IPS DF 6.9 (cell line): ENCODE measurements around the gene NTMT1.

Experiments used
- DNase-seq: peaks from one replicate; pipeline ENCODE4 v3.0.0-alpha.2; 2013; ENCODE audit warnings: low read depth, low spot score
- H3K27ac ChIP-seq: one replicate; pipeline ENCODE4 v1.5.1; 2013; ENCODE audit warnings: low read length, control low read depth
- H3K27me3 ChIP-seq: 2 replicates; pipeline ENCODE4 v1.6.1; 2013; ENCODE audit warnings: mild to moderate bottlenecking, low read length; ENCODE audit not compliant: control insufficient read depth, insufficient read depth
- H3K36me3 ChIP-seq: 2 replicates; pipeline ENCODE4 v1.6.1; 2013; ENCODE audit warnings: low read length; ENCODE audit not compliant: control insufficient read depth, insufficient read depth
- H3K4me1 ChIP-seq: 2 replicates; pipeline ENCODE4 v1.6.1; 2013; ENCODE audit warnings: low read length; ENCODE audit not compliant: control insufficient read depth, insufficient read depth
- H3K4me3 ChIP-seq: 2 replicates; pipeline ENCODE4 v1.5.1; 2013; ENCODE audit warnings: mild to moderate bottlenecking, low read length
- H3K9me3 ChIP-seq: 2 replicates; pipeline ENCODE4 v1.6.1; 2013; ENCODE audit warnings: low read length, inconsistent platforms; ENCODE audit not compliant: control insufficient read depth, insufficient read depth
- WGBS: extraction: QIAGEN DNeasy Blood & Tissue Kit; methylation state at CpG from one replicate; pipeline ENCODE4 v1.1.7; 2013; ENCODE audit warnings: mixed read lengths, missing lambda C conversion rate; ENCODE audit not compliant: insufficient read length, insufficient coverage; 5-methylcytosine and 5-hydroxymethylcytosine counted together

The NTMT1 gene

GRCh38 chr9:129667378-129667777 is 41.4 kb downstream of the NTMT1 start:
- no peak for DNase-seq
- Histone ChIP-seq H3K36me3 (no peaks in the 10 kb centered on the region), H3K27ac (no peak overlapping the region), H3K9me3 (no peaks in the 10 kb centered on the region), H3K27me3 (peaks cover 4% of the 10 kb centered on the region; the same call in 1 of the 2 replicates), H3K4me1 (peaks cover 2% of the 10 kb centered on the region), H3K4me3 (no peak overlapping the region)
- no CpG with 5 or more reads among the region's 11 CpGs for WGBS

- Histone ChIP-seq H3K27ac (no peak overlapping the region), H3K36me3 (no peaks in the 10 kb centered on the region), H3K4me1 (peaks cover 2% of the 10 kb centered on the region), H3K9me3 (no peaks in the 10 kb centered on the region), H3K4me3 (no peak overlapping the region), H3K27me3 (peaks cover 4% of the 10 kb centered on the region; the same call in 1 of the 2 replicates)
- WGBS = no CpG with 5 or more reads among the region's 9 CpGs
- DNase-seq = no peak
These were observed 41.9 kb downstream of the NTMT1 start for GRCh38 chr9:129667850-129668249.

- peaks cover 4% of the 10 kb centered on the region; the same call in 1 of the 2 replicates for H3K27me3 ChIP-seq
- H3K4me1 ChIP-seq = peaks cover 2% of the 10 kb centered on the region
- H3K36me3 ChIP-seq = no peaks in the 10 kb centered on the region
- DNase-seq = no peak
- H3K4me3 ChIP-seq = no peak overlapping the region
- no peak overlapping the region for H3K27ac ChIP-seq
- WGBS = no CpG with 5 or more reads among the region's 17 CpGs
- no peaks in the 10 kb centered on the region for H3K9me3 ChIP-seq
These were observed 43.3 kb downstream of the NTMT1 start for GRCh38 chr9:129669141-129669718.

- H3K27me3 ChIP-seq = peaks cover 2% of the 10 kb centered on the region; the same call in 1 of the 2 replicates
- H3K36me3 ChIP-seq = no peaks in the 10 kb centered on the region
- WGBS = no CpG with 5 or more reads among the region's 13 CpGs
- no peaks in the 10 kb centered on the region for H3K9me3 ChIP-seq
- DNase-seq = no peak
- H3K4me3 ChIP-seq = no peak overlapping the region
- no peak overlapping the region for H3K27ac ChIP-seq
- peaks cover 2% of the 10 kb centered on the region for H3K4me1 ChIP-seq
These were observed 44.0 kb downstream of the NTMT1 start for GRCh38 chr9:129669946-129670345.

- no peak for DNase-seq
- no peaks in the 10 kb centered on the region for H3K27me3 ChIP-seq
- WGBS = no CpG with 5 or more reads among the region's 9 CpGs
These were observed 45.1 kb downstream of the NTMT1 start for GRCh38 chr9:129671065-129671464.

GRCh38 chr9:129671519-129671918 is 45.6 kb downstream of the NTMT1 start:
- no peaks in the 10 kb centered on the region for H3K9me3 ChIP-seq
- no peak overlapping the region for H3K4me3 ChIP-seq
- no CpG with 5 or more reads among the region's 7 CpGs for WGBS
- H3K4me1 ChIP-seq = peaks cover 2% of the 10 kb centered on the region
- H3K27me3 ChIP-seq = no peaks in the 10 kb centered on the region
- no peak for DNase-seq
- H3K27ac ChIP-seq = no peak overlapping the region
- no peaks in the 10 kb centered on the region for H3K36me3 ChIP-seq

More at GRCh38 chr9:129671065-129671464, 45.1 kb downstream of the NTMT1 start:
- H3K4me3 ChIP-seq = no peak overlapping the region
- H3K27ac ChIP-seq = no peak overlapping the region
- peaks cover 2% of the 10 kb centered on the region for H3K4me1 ChIP-seq
- no peaks in the 10 kb centered on the region for H3K36me3 ChIP-seq
- no peaks in the 10 kb centered on the region for H3K9me3 ChIP-seq

GRCh38 chr9:129672702-129673101 is 46.7 kb downstream of the NTMT1 start:
- no CpG with 5 or more reads among the region's 8 CpGs for WGBS
- Histone ChIP-seq H3K27ac (no peak overlapping the region), H3K4me1 (peaks cover 2% of the 10 kb centered on the region), H3K9me3 (no peaks in the 10 kb centered on the region), H3K4me3 (no peak overlapping the region), H3K27me3 (no peaks in the 10 kb centered on the region), H3K36me3 (no peaks in the 10 kb centered on the region)
- DNase-seq = no peak

GRCh38 chr9:129673602-129674001 is 47.6 kb downstream of the NTMT1 start:
- no CpG with 5 or more reads among the region's 12 CpGs for WGBS
- Histone ChIP-seq H3K4me3 (no peak overlapping the region), H3K9me3 (no peaks in the 10 kb centered on the region), H3K27me3 (no peaks in the 10 kb centered on the region), H3K27ac (no peak overlapping the region), H3K4me1 (peaks cover 2% of the 10 kb centered on the region), H3K36me3 (no peaks in the 10 kb centered on the region)
- DNase-seq = no peak

- Histone ChIP-seq H3K27me3 (no peaks in the 10 kb centered on the region), H3K9me3 (no peaks in the 10 kb centered on the region), H3K27ac (no peak overlapping the region), H3K4me1 (peaks cover 2% of the 10 kb centered on the region), H3K36me3 (no peaks in the 10 kb centered on the region), H3K4me3 (no peak overlapping the region)
- WGBS = no CpG with 5 or more reads among the region's 7 CpGs
- DNase-seq = no peak
These were observed 48.3 kb downstream of the NTMT1 start for GRCh38 chr9:129674229-129674628.

- Histone ChIP-seq H3K9me3 (no peaks in the 10 kb centered on the region), H3K27ac (no peak overlapping the region), H3K27me3 (no peaks in the 10 kb centered on the region), H3K4me1 (no peaks in the 10 kb centered on the region; the same call in 1 of the 2 replicates), H3K4me3 (no peak overlapping the region), H3K36me3 (no peaks in the 10 kb centered on the region)
- WGBS = no CpG with 5 or more reads among the region's 27 CpGs
- DNase-seq = no peak
These were observed 49.7 kb downstream of the NTMT1 start for GRCh38 chr9:129675620-129676019.

- Histone ChIP-seq H3K27ac (no peak overlapping the region), H3K9me3 (no peaks in the 10 kb centered on the region), H3K27me3 (no peaks in the 10 kb centered on the region), H3K4me1 (no peaks in the 10 kb centered on the region; the same call in 1 of the 2 replicates), H3K36me3 (no peaks in the 10 kb centered on the region), H3K4me3 (no peak overlapping the region)
- WGBS = no CpG with 5 or more reads among the region's 4 CpGs
- no peak for DNase-seq
These were observed 50.3 kb downstream of the NTMT1 start for GRCh38 chr9:129676287-129676686.
